K562 (cell line): ENCODE measurements around the gene AJUBA. TPM values are rescaled to one million over a fixed set of nuclear protein-coding genes. Genes with fewer than 3 reads are reported as not detected.

Experiments
- CCAR2 ChIP-seq: fragments of 200-400 bp; formaldehyde crosslinking; IDR thresholded peaks from 2 replicates; pipeline ENCODE4 v1.6.1; 2017; ENCODE audit warnings: mild to moderate bottlenecking, low read depth, low read length
- EP400 ChIP-seq: fragments of 450-650 bp; IDR thresholded peaks from 2 replicates; pipeline ENCODE4 v1.6.1; 2017; ENCODE audit warnings: antibody characterized with exemption, mild to moderate bottlenecking, moderate library complexity
- GABPA ChIP-seq: fragments of 200-800 bp; sonication (Bioruptor generic); conservative IDR thresholded peaks from 2 replicates; pipeline ENCODE4 v1.6.1; 2016; ENCODE audit warnings: low read depth, missing genetic modification characterization, missing compliant biosample characterization
- GTF2A2 ChIP-seq: IDR thresholded peaks from 2 replicates; pipeline ENCODE4 v1.6.1; 2016; ENCODE audit warnings: mild to moderate bottlenecking, missing genetic modification characterization, missing compliant biosample characterization
- HLTF ChIP-seq: fragments of 450-650 bp; IDR thresholded peaks from 2 replicates; pipeline ENCODE4 v1.6.1; 2016
- LEF1 ChIP-seq: fragments of 450-650 bp; IDR thresholded peaks from 2 replicates; pipeline ENCODE4 v1.6.1; 2016; ENCODE audit warnings: mild to moderate bottlenecking
- NFRKB ChIP-seq: fragments of 450-650 bp; IDR thresholded peaks from 2 replicates; pipeline ENCODE4 v1.6.1; 2016; ENCODE audit warnings: low read depth
- SIN3B ChIP-seq: fragments of 450-650 bp; IDR thresholded peaks from 2 replicates; pipeline ENCODE4 v1.6.1; 2017; ENCODE audit warnings: low read depth, mild to moderate bottlenecking, moderate library complexity
- TAL1 ChIP-seq: fragments of 450-650 bp; IDR thresholded peaks from 2 replicates; pipeline ENCODE4 v1.6.1; 2016; ENCODE audit warnings: mild to moderate bottlenecking
- U2AF1 ChIP-seq: fragments of 200-400 bp; formaldehyde crosslinking; optimal IDR thresholded peaks from 2 replicates; pipeline ENCODE3; 2017; ENCODE audit warnings: mild to moderate bottlenecking, low read depth, low read length, moderate library complexity
- ZNF12 ChIP-seq: sonication (generic); formaldehyde crosslinking; IDR thresholded peaks from 2 replicates; pipeline ENCODE4 v1.4.0; 2020; ENCODE audit warnings: mild to moderate bottlenecking, missing genetic modification reagents
- ZNF197 ChIP-seq: fragments of 200-800 bp; sonication (Bioruptor generic); IDR thresholded peaks from 2 replicates; pipeline ENCODE4 v1.6.1; 2016; ENCODE audit warnings: low read depth, missing genetic modification characterization, missing compliant biosample characterization
- ZNF232 ChIP-seq: sonication (generic); formaldehyde crosslinking; IDR thresholded peaks from 2 replicates; pipeline ENCODE4 v1.8.0; 2022; ENCODE audit warnings: mild to moderate bottlenecking, missing genetic modification reagents
- ZNF57 ChIP-seq: fragments of 450-650 bp; formaldehyde crosslinking; IDR thresholded peaks from 2 replicates; pipeline ENCODE4 v1.4.0; 2020; ENCODE audit warnings: mild to moderate bottlenecking, moderate library complexity
- ZNF589 ChIP-seq: fragments of 200-800 bp; sonication (Bioruptor generic); IDR thresholded peaks from 2 replicates; pipeline ENCODE4 v1.6.1; 2016; ENCODE audit warnings: low read depth, missing genetic modification characterization, missing compliant biosample characterization
- polyA plus RNA-seq, 8 experiments: library from polyadenylated mRNA; depleted of rRNA in 4 of 8; stranded (reverse) in 5 of 8; unstranded in 3 of 8; fragments of >200 nt; fragmentation: Nextera tagmentation in 2 of 8; fragmentation: Illumina TruSeq in 1 of 8; extraction: Ambion mirVana in 2 of 8; extraction: Trizol in 1 of 8; gene quantifications; 2 replicates each; pipeline versions ENCODE4 v1.2.1 to v1.2.3, GENCODE V29; 2011 to 2014; ENCODE audit warnings: inconsistent platforms in 1 of 8, missing spikeins in 1 of 8
- total RNA-seq, 7 experiments: library from RNA; depleted of rRNA in 6 of 7; stranded (reverse); fragments of >200 nt in 6 of 7; fragmentation: Illumina TruSeq in 2 of 7; extraction: Trizol in 2 of 7; gene quantifications; 2 replicates each; pipeline versions ENCODE4 v1.2.1 to v1.2.3, GENCODE V29; 2011 to 2021; ENCODE audit warnings: low replicate concordance in 1 of 7
- TF ChIP-seq, protein P1 (sequence below): fragments of 250-450 bp; sonication (Bioruptor Pico); IDR thresholded peaks from 2 replicates; pipeline ENCODE4 v1.8.0; 2022; ENCODE audit warnings: moderate library complexity, mild to moderate bottlenecking, inconsistent platforms
- TF ChIP-seq, protein P2 (sequence below): sonication (generic); formaldehyde crosslinking; IDR thresholded peaks from 2 replicates; pipeline ENCODE4 v1.8.0; 2022; ENCODE audit warnings: mild to moderate bottlenecking, missing genetic modification reagents
- TF ChIP-seq, protein P3 (sequence below), 2 experiments: IDR thresholded peaks; 2 replicates each; pipeline ENCODE4 v1.6.1; 2011; ENCODE audit warnings: borderline replicate concordance in 1 of 2, control low read depth in 1 of 2, low read depth in 1 of 2, low read length in 1 of 2, mild to moderate bottlenecking in 1 of 2, mixed read lengths in 1 of 2, moderate library complexity in 1 of 2; ENCODE audit not compliant: insufficient read depth in 1 of 2, insufficient read length in 1 of 2, poor library complexity in 1 of 2, severe bottlenecking in 1 of 2; ENCODE audit errors: extremely low read depth in 1 of 2
- TF ChIP-seq, protein P4 (sequence below): IDR thresholded peaks from 3 replicates; pipeline ENCODE4 v1.6.1; 2011; ENCODE audit warnings: borderline replicate concordance, mild to moderate bottlenecking; ENCODE audit not compliant: insufficient read length, insufficient read depth
- TF ChIP-seq, protein P5 (sequence below): sonication (generic); formaldehyde crosslinking; IDR thresholded peaks from 2 replicates; pipeline ENCODE4 v1.8.1; 2023; ENCODE audit warnings: mild to moderate bottlenecking, missing genetic modification reagents

Gene AJUBA
- total and polyA plus RNA-seq, 9 of the 15 experiments (the other 6 are each of a cell fraction or from before 2014, with no cell fraction given), result 0.73 to 4.7 (median 2.8) TPM

DNA sequence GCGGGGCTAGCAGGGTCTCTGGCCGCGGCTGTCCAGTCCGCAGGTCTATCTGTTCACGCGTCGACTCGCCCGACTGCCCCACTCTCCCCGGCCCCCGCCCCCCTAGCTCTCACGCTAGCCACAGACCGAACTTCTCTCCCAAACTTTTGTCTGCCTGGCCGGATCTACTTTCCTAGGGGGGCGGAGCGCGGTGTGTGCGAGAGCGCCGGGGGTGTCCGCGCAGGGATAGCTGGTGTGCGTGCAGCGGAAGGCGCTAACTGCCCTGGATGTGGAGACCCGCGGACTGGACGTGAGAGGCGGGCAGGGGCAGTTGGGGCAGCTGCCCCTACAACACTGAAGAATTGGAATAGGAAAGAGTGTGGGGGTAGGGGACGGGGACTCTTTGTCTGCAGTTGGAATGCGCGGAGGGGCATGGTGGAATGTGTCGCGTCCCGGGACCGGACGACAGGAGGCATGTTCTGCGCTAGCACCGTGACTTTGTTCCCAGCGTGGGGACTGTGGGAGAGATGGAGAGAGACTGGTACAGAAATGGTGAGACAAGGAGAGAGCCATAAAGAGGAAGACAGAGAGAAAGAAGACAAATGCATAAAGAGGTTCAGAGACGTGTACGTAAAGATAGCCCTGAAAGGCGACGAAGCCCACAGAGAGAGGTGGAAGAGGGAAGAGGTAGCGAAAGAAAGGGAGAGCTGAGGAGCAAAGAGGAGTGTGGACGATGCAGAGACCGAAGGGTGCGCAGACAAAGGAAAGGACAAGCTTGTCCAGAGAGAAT, at the start of gene AJUBA (continued):
- TF ChIP-seq GABPA (tag), result no peak
- peak; percentile 99 for TF ChIP-seq HLTF
- no peak for TF ChIP-seq ZNF589 (CRISPR knock-in tag)
- TF ChIP-seq U2AF1, result no peak
- peak; percentile 62; the same call in 1 of the 2 replicates for TF ChIP-seq SIN3B
- TF ChIP-seq, protein P1, sequence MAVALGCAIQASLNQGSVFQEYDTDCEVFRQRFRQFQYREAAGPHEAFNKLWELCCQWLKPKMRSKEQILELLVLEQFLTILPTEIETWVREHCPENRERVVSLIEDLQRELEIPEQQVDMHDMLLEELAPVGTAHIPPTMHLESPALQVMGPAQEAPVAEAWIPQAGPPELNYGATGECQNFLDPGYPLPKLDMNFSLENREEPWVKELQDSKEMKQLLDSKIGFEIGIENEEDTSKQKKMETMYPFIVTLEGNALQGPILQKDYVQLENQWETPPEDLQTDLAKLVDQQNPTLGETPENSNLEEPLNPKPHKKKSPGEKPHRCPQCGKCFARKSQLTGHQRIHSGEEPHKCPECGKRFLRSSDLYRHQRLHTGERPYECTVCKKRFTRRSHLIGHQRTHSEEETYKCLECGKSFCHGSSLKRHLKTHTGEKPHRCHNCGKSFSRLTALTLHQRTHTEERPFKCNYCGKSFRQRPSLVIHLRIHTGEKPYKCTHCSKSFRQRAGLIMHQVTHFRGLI, result no peak
- no peak for TF ChIP-seq ZNF57
- TF ChIP-seq GTF2A2 (tag), result peak; percentile 77; the same call in 1 of the 2 replicates
- TF ChIP-seq, protein P2, sequence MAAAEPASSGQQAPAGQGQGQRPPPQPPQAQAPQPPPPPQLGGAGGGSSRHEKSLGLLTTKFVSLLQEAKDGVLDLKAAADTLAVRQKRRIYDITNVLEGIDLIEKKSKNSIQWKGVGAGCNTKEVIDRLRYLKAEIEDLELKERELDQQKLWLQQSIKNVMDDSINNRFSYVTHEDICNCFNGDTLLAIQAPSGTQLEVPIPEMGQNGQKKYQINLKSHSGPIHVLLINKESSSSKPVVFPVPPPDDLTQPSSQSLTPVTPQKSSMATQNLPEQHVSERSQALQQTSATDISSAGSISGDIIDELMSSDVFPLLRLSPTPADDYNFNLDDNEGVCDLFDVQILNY (CRISPR knock-in tag), result no peak
- peak; percentile 43; the same call in 1 of the 2 replicates for TF ChIP-seq TAL1
- TF ChIP-seq ZNF232 (CRISPR knock-in tag), result no peak
- TF ChIP-seq, protein P3, sequence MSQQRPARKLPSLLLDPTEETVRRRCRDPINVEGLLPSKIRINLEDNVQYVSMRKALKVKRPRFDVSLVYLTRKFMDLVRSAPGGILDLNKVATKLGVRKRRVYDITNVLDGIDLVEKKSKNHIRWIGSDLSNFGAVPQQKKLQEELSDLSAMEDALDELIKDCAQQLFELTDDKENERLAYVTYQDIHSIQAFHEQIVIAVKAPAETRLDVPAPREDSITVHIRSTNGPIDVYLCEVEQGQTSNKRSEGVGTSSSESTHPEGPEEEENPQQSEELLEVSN (IDR thresholded peaks at IDR 0.05; ENCODE audit: borderline replicate concordance in 1 of 2, extremely low read depth in 1 of 2, insufficient read depth in 1 of 2, insufficient read length in 1 of 2, low read depth in 1 of 2, low read length in 1 of 2, poor library complexity in 1 of 2, severe bottlenecking in 1 of 2), result peak in 1 of 2 experiments; percentile 25
- TF ChIP-seq ZNF197, result 0 out of 2 replicates have a peak, but pooled peaks have one; percentile 54
- no peak for TF ChIP-seq ZNF12 (CRISPR knock-in tag)
- TF ChIP-seq, protein P4, sequence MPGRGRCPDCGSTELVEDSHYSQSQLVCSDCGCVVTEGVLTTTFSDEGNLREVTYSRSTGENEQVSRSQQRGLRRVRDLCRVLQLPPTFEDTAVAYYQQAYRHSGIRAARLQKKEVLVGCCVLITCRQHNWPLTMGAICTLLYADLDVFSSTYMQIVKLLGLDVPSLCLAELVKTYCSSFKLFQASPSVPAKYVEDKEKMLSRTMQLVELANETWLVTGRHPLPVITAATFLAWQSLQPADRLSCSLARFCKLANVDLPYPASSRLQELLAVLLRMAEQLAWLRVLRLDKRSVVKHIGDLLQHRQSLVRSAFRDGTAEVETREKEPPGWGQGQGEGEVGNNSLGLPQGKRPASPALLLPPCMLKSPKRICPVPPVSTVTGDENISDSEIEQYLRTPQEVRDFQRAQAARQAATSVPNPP, result no peak
- TF ChIP-seq, protein P5, sequence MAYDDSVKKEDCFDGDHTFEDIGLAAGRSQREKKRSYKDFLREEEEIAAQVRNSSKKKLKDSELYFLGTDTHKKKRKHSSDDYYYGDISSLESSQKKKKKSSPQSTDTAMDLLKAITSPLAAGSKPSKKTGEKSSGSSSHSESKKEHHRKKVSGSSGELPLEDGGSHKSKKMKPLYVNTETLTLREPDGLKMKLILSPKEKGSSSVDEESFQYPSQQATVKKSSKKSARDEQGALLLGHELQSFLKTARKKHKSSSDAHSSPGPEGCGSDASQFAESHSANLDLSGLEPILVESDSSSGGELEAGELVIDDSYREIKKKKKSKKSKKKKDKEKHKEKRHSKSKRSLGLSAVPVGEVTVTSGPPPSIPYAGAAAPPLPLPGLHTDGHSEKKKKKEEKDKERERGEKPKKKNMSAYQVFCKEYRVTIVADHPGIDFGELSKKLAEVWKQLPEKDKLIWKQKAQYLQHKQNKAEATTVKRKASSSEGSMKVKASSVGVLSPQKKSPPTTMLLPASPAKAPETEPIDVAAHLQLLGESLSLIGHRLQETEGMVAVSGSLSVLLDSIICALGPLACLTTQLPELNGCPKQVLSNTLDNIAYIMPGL, result peak; percentile 68; the same call in 1 of the 2 replicates
- TF ChIP-seq CCAR2, result no peak
- no peak; the same call in 1 of the 2 replicates for TF ChIP-seq NFRKB
- peak; percentile 76 for TF ChIP-seq LEF1
- peak; percentile 95 for TF ChIP-seq EP400
